Hepatocyte (in vitro differentiated cells): ENCODE measurements around the gene CHST14. TPM values are rescaled to one million over a fixed set of nuclear protein-coding genes. Genes with fewer than 3 reads are reported as not detected.

Experiments used
- DNase-seq: peaks from one replicate; pipeline ENCODE4 v3.0.0-alpha.2; 2016; ENCODE audit warnings: low spot score
- H2AFZ ChIP-seq: fragments of 200-600 bp; sonication (generic); 2 replicates; pipeline ENCODE4 v1.6.0; 2016; ENCODE audit warnings: antibody characterized with exemption, mild to moderate bottlenecking
- H3K27ac ChIP-seq: fragments of 200-600 bp; sonication (generic); 2 replicates; pipeline ENCODE4 v1.5.1; 2016; ENCODE audit warnings: mild to moderate bottlenecking
- H3K27me3 ChIP-seq: fragments of 200-600 bp; sonication (generic); 2 replicates; pipeline ENCODE4 v1.6.1; 2016
- H3K36me3 ChIP-seq: fragments of 200-600 bp; sonication (generic); replicated peaks from 2 replicates; pipeline ENCODE4 v1.5.1; 2016; ENCODE audit warnings: low read depth; ENCODE audit not compliant: insufficient read depth
- H3K4me1 ChIP-seq: fragments of 200-600 bp; sonication (generic); 2 replicates; pipeline ENCODE4 v1.5.1; 2016; ENCODE audit warnings: mild to moderate bottlenecking, moderate library complexity; ENCODE audit not compliant: insufficient read depth
- H3K4me2 ChIP-seq: fragments of 200-600 bp; sonication (generic); 2 replicates; pipeline ENCODE4 v1.6.0; 2016
- H3K4me3 ChIP-seq: fragments of 200-600 bp; sonication (generic); 2 replicates; pipeline ENCODE4 v1.5.1; 2016; ENCODE audit warnings: mild to moderate bottlenecking
- H3K79me2 ChIP-seq: fragments of 200-600 bp; sonication (generic); 2 replicates; pipeline ENCODE4 v1.6.0; 2017; ENCODE audit warnings: mild to moderate bottlenecking
- H3K9me2 ChIP-seq: fragments of 200-600 bp; sonication (generic); replicated peaks from 2 replicates; pipeline ENCODE4 v1.6.0; 2017; ENCODE audit warnings: mild to moderate bottlenecking; ENCODE audit not compliant: insufficient read depth
- H3K9me3 ChIP-seq: fragments of 200-600 bp; sonication (generic); 2 replicates; pipeline ENCODE4 v1.5.1; 2016; ENCODE audit warnings: low read depth, mild to moderate bottlenecking
- H4K20me1 ChIP-seq: fragments of 200-600 bp; sonication (generic); 2 replicates; pipeline ENCODE4 v1.6.0; 2016; ENCODE audit warnings: mild to moderate bottlenecking; ENCODE audit not compliant: insufficient read depth, poor library complexity, severe bottlenecking
- EZH2 ChIP-seq: fragments of 200-600 bp; sonication (generic); IDR thresholded peaks from 2 replicates; pipeline ENCODE4 v1.6.1; 2016; ENCODE audit warnings: antibody characterized with exemption, mild to moderate bottlenecking, borderline replicate concordance
- EZH2phosphoT487 ChIP-seq: fragments of 200-600 bp; sonication (generic); IDR thresholded peaks from one replicate; pipeline ENCODE4 v1.6.1; 2018; ENCODE audit warnings: antibody characterized with exemption, mild to moderate bottlenecking, low read depth, moderate library complexity; ENCODE audit not compliant: unreplicated experiment, severe bottlenecking
- WGBS: methylation state at CpG from one replicate; pipeline ENCODE4 v1.1.6; 2016; ENCODE audit warnings: low lambda C conversion rate; ENCODE audit errors: missing lambda C conversion rate; 5-methylcytosine and 5-hydroxymethylcytosine counted together
- polyA plus RNA-seq: library from polyadenylated mRNA; unstranded; fragments of >200 nt; fragmentation: Nextera tagmentation; extraction: Ambion mirVana; gene quantifications from 2 replicates; pipeline ENCODE4 v1.2.1, GENCODE V29; 2016
- total RNA-seq: library from RNA; depleted of rRNA; stranded (reverse); fragments of >200 nt; gene quantifications from 2 replicates; pipeline ENCODE4 v1.2.3, GENCODE V29; 2014
- TF ChIP-seq, protein P1 (sequence below): fragments of 200-600 bp; sonication (generic); IDR thresholded peaks from 2 replicates; pipeline ENCODE4 v1.5.1; 2016; ENCODE audit warnings: antibody characterized with exemption, mild to moderate bottlenecking; ENCODE audit not compliant: poor library complexity

Gene CHST14
- total and polyA plus RNA-seq, 2 experiments from 2014 or later, result 15.7 to 16.6 TPM

DNA sequence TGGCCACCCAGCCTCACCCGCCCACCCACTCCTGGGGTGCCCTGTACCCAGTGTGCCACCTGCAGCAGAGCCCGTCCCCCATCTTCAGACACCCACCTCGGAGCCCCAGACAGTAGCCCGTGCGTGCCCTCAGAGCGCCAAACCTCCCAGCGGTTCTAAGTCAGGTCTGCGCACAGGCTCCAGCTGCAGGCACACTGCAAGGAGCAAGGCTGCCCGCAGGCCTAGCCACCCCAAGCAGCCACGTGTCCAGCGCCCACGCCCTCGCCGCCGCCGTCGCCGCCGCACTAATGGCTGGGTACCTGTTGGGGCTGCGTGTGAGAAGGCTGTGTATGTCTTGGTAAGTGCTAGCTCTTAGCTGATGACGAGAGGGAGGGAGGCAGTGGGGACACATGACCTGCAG lies 8.8 kb upstream of the CHST14 start:
- no peak overlapping the region for H3K4me3 ChIP-seq
- no peaks in the 10 kb centered on the region for H3K36me3 ChIP-seq
- peaks cover 21% of the 10 kb centered on the region for H4K20me1 ChIP-seq

DNA sequence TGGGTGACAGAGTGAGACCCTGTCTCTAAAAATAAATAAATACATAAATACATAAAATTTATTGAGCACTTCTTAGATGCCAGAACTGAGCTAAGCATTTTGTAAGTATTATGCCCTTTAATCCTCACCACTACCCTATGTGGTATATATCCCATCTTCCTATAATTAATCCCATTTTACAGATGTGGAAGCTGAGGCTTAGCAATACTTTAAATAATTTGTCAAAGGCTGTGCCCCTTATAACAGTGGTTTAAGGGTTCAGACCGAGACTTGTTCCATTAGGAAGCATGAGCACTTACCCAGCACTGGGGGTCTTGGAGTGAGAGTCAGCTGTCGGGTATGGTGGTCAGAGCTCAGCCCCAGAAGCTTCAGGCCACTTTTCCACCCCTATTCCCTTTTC lies 7.5 kb upstream of the CHST14 start:
- no peak for TF ChIP-seq EZH2
- TF ChIP-seq, protein P1, sequence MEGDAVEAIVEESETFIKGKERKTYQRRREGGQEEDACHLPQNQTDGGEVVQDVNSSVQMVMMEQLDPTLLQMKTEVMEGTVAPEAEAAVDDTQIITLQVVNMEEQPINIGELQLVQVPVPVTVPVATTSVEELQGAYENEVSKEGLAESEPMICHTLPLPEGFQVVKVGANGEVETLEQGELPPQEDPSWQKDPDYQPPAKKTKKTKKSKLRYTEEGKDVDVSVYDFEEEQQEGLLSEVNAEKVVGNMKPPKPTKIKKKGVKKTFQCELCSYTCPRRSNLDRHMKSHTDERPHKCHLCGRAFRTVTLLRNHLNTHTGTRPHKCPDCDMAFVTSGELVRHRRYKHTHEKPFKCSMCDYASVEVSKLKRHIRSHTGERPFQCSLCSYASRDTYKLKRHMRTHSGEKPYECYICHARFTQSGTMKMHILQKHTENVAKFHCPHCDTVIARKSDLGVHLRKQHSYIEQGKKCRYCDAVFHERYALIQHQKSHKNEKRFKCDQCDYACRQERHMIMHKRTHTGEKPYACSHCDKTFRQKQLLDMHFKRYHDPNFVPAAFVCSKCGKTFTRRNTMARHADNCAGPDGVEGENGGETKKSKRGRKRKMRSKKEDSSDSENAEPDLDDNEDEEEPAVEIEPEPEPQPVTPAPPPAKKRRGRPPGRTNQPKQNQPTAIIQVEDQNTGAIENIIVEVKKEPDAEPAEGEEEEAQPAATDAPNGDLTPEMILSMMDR, result no peak
- TF ChIP-seq EZH2phosphoT487, result no peak
- DNase-seq, result no peak
- Histone ChIP-seq H4K20me1 (peaks cover 15% of the 10 kb centered on the region), H3K9me2 (no peaks in the 10 kb centered on the region), H3K79me2 (peaks cover 19% of the 10 kb centered on the region), H3K27me3 (no peaks in the 10 kb centered on the region), H2AFZ (no peak overlapping the region), H3K9me3 (no peaks in the 10 kb centered on the region), H3K36me3 (no peaks in the 10 kb centered on the region), H3K4me1 (no peaks in the 10 kb centered on the region), H3K4me3 (no peak overlapping the region), H3K27ac (no peak overlapping the region), H3K4me2 (no peak overlapping the region)
- 100% methylated on average over 2 of the region's 2 CpGs for WGBS

More for the DNA sequence above, 8.8 kb upstream of the CHST14 start:
- no peaks in the 10 kb centered on the region for H3K9me2 ChIP-seq
- H3K27me3 ChIP-seq, result no peaks in the 10 kb centered on the region
- no peak overlapping the region for H3K27ac ChIP-seq
- H3K79me2 ChIP-seq, result peaks cover 32% of the 10 kb centered on the region
- TF ChIP-seq, protein P1, result no peak
- TF ChIP-seq EZH2phosphoT487 (no peak), EZH2 (no peak)
- no peaks in the 10 kb centered on the region for H3K9me3 ChIP-seq
- H3K4me1 ChIP-seq, result no peaks in the 10 kb centered on the region
- WGBS, result 96% methylated on average over 20 of the region's 21 CpGs
- no peak overlapping the region for H2AFZ ChIP-seq
- DNase-seq, result no peak
- H3K4me2 ChIP-seq, result no peak overlapping the region

DNA sequence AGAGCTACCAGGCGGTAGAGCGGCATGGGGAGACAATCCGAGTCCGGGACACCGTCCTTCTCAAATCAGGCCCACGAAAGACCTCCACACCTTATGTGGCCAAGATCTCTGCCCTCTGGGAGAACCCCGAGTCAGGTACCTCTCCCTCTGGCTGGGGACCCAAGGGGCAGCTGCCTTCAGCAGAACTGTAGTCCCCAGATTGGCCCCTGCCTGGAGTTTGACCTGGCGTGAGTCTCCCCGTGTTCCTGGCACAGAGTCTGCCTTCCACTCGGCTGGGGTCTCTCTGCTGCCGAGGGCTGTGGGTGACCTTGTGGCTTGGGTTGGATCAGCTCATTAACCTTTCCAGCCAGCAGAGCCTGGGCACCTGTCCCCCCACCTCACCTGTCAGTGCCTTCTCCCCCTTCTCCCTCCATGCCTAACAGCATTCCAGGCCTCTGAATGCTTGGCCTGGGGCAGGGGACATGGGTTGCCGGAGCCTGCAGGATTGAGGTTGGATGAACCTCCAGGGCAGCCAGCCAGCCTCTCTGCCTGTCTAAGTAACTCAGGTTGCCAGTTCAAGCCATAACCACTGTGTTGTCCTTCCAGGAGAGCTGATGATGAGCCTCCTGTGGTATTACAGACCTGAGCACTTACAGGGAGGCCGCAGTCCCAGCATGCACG lies 6.8 kb upstream of the CHST14 start:
- no peaks in the 10 kb centered on the region for H3K9me3 ChIP-seq
- no peak overlapping the region for H3K4me3 ChIP-seq
- no peak overlapping the region for H3K4me2 ChIP-seq
- peaks cover 15% of the 10 kb centered on the region for H4K20me1 ChIP-seq
- TF ChIP-seq EZH2phosphoT487, result no peak
- no peak for TF ChIP-seq EZH2
- TF ChIP-seq, protein P1, result no peak
- WGBS, result 93% methylated on average over 14 of the region's 14 CpGs
- peaks cover 16% of the 10 kb centered on the region for H3K79me2 ChIP-seq
- DNase-seq, result no peak
- no peaks in the 10 kb centered on the region for H3K9me2 ChIP-seq
- H3K4me1 ChIP-seq, result no peaks in the 10 kb centered on the region
- no peaks in the 10 kb centered on the region for H3K36me3 ChIP-seq
- H2AFZ ChIP-seq, result no peak overlapping the region
- H3K27ac ChIP-seq, result no peak overlapping the region
- H3K27me3 ChIP-seq, result no peaks in the 10 kb centered on the region
